ENCODE data around the gene CRTC3. TPM values are rescaled to one million over a fixed set of nuclear protein-coding genes. Genes with fewer than 3 reads are reported as not detected.
A peak's percentile ranks its signal among the peaks of the same experiment; 100 is the strongest.
"Not testable (repeated sequence)": the region's sequence is repeated elsewhere in the genome, so short reads cannot be mapped to it uniquely, and the experiment has no call there.

Gene CRTC3
- total RNA-seq, 3 donors from 2014 or later (not counting 1 experiment from before 2014, with no cell fraction given): 68.8 to 101 (median 92.4) TPM

- no peaks in the 10 kb centered on the region for H3K9me3 Mint-ChIP-seq
These were observed 10.0 kb upstream of the CRTC3 start for GRCh38 chr15:90519688-90520087.

GRCh38 chr15:90520365-90520764 lies 9.4 kb upstream of the CRTC3 start:
- 95% methylated on average over 5 of the region's 5 CpGs for WGBS (ENCODE audit: insufficient coverage)
- no peak for TF ChIP-seq CTCF (IDR thresholded peaks at IDR 0.05)

More at GRCh38 chr15:90519688-90520087, 10.0 kb upstream of the CRTC3 start:
- no peak for TF ChIP-seq CTCF (IDR thresholded peaks at IDR 0.05)
- H3K27me3 Mint-ChIP-seq (ENCODE audit: low read depth in 2 of 2): no peaks in the 10 kb centered on the region
- Histone ChIP-seq H3K4me3 (ENCODE audit: low read length) (no peak overlapping the region), H3K4me1 (ENCODE audit: control insufficient read depth, insufficient read depth, low read length) (peaks cover 2% of the 10 kb centered on the region), H3K27ac (ENCODE audit: low read length) (no peak overlapping the region), H3K27me3 (ENCODE audit: control insufficient read depth, insufficient read depth, low read length) (no peaks in the 10 kb centered on the region), H3K36me3 (ENCODE audit: control insufficient read depth, insufficient read depth, low read length) (no peaks in the 10 kb centered on the region), H3K9me3 (ENCODE audit: control insufficient read depth, insufficient read depth, low read length) (no peaks in the 10 kb centered on the region)
- no peaks in the 10 kb centered on the region for H3K36me3 Mint-ChIP-seq
- intact Hi-C loops (cut with micrococcal nuclease): no loop called here
- H3K27ac Mint-ChIP-seq: no peak overlapping the region
- DNase-seq (no peak), ATAC-seq (no peak)
- WGBS (ENCODE audit: insufficient coverage): 100% methylated on average over 1 of the region's 1 CpG
- H3K4me1 Mint-ChIP-seq: peaks cover 4% of the 10 kb centered on the region in 2 donors
- H3K4me3 Mint-ChIP-seq: no peak overlapping the region

GRCh38 chr15:90523373-90523772 lies 6.3 kb upstream of the CRTC3 start:
- Mint-ChIP-seq H3K4me3 (no peak overlapping the region), H3K27me3 (ENCODE audit: low read depth in 2 of 2) (no peaks in the 10 kb centered on the region), H3K9me3 (no peaks in the 10 kb centered on the region), H3K27ac (no peak overlapping the region), H3K4me1 (peaks cover 5% of the 10 kb centered on the region in 2 donors), H3K36me3 (no peaks in the 10 kb centered on the region)
- intact Hi-C loops (cut with micrococcal nuclease): no loop called here
- DNase-seq (no peak), ATAC-seq (no peak)
- Histone ChIP-seq H3K4me3 (ENCODE audit: low read length) (no peak overlapping the region), H3K27ac (ENCODE audit: low read length) (no peak overlapping the region), H3K4me1 (ENCODE audit: control insufficient read depth, insufficient read depth, low read length) (peaks cover 3% of the 10 kb centered on the region), H3K9me3 (ENCODE audit: control insufficient read depth, insufficient read depth, low read length) (no peaks in the 10 kb centered on the region), H3K27me3 (ENCODE audit: control insufficient read depth, insufficient read depth, low read length) (no peaks in the 10 kb centered on the region), H3K36me3 (ENCODE audit: control insufficient read depth, insufficient read depth, low read length) (no peaks in the 10 kb centered on the region)
- TF ChIP-seq CTCF (IDR thresholded peaks at IDR 0.05): no peak
- WGBS (ENCODE audit: insufficient coverage): 96% methylated on average over 3 of the region's 3 CpGs

More at GRCh38 chr15:90520365-90520764, 9.4 kb upstream of the CRTC3 start:
- H3K36me3 Mint-ChIP-seq: no peaks in the 10 kb centered on the region
- no peaks in the 10 kb centered on the region for H3K27me3 ChIP-seq (ENCODE audit: control insufficient read depth, insufficient read depth, low read length)
- H3K4me3 ChIP-seq (ENCODE audit: low read length): no peak overlapping the region
- no peaks in the 10 kb centered on the region for H3K27me3 Mint-ChIP-seq (ENCODE audit: low read depth in 2 of 2)
- no peak overlapping the region for H3K4me3 Mint-ChIP-seq
- no peaks in the 10 kb centered on the region for H3K9me3 Mint-ChIP-seq
- no peak overlapping the region for H3K27ac ChIP-seq (ENCODE audit: low read length)
- DNase-seq: no peak
- peaks cover 3% of the 10 kb centered on the region for H3K4me1 ChIP-seq (ENCODE audit: control insufficient read depth, insufficient read depth, low read length)
- intact Hi-C loops (cut with micrococcal nuclease): no loop called here
- H3K4me1 Mint-ChIP-seq: peaks cover 5% of the 10 kb centered on the region in 2 donors
- H3K27ac Mint-ChIP-seq: no peak overlapping the region
- no peaks in the 10 kb centered on the region for H3K9me3 ChIP-seq (ENCODE audit: control insufficient read depth, insufficient read depth, low read length)
- H3K36me3 ChIP-seq (ENCODE audit: control insufficient read depth, insufficient read depth, low read length): no peaks in the 10 kb centered on the region
- ATAC-seq: no peak

- H3K36me3 ChIP-seq (ENCODE audit: control insufficient read depth, insufficient read depth, low read length); H3K9me3 Mint-ChIP-seq; H3K27ac ChIP-seq (ENCODE audit: low read length); H3K27ac Mint-ChIP-seq; intact Hi-C loops (cut with micrococcal nuclease); H3K36me3 Mint-ChIP-seq; H3K27me3 ChIP-seq (ENCODE audit: control insufficient read depth, insufficient read depth, low read length); H3K4me1 Mint-ChIP-seq; H3K4me3 Mint-ChIP-seq; DNase-seq; H3K9me3 ChIP-seq (ENCODE audit: control insufficient read depth, insufficient read depth, low read length); H3K4me3 ChIP-seq (ENCODE audit: low read length); H3K4me1 ChIP-seq (ENCODE audit: control insufficient read depth, insufficient read depth, low read length); H3K27me3 Mint-ChIP-seq (ENCODE audit: low read depth in 2 of 2): not testable (repeated sequence)
- peak in 1 of 3 donors; percentile 30 for ATAC-seq
- WGBS (ENCODE audit: insufficient coverage): 76% methylated on average over 5 of the region's 6 CpGs
These were observed 5.5 kb upstream of the CRTC3 start for GRCh38 chr15:90524018-90524803.

Data from natural killer cell (primary cell).